Neural progenitor cell (in vitro differentiated cells): Measurements from ENCODE around the gene RNF224. TPM values are rescaled to one million over a fixed set of nuclear protein-coding genes. Genes with fewer than 3 reads are reported as not detected.

ENCODE experiments used
- DNase-seq: peaks from one replicate; pipeline ENCODE4 v3.0.0-alpha.2; 2016; ENCODE audit warnings: low spot score
- H2AFZ ChIP-seq: fragments of 200-600 bp; sonication (generic); replicated peaks from 2 replicates; pipeline ENCODE4 v1.6.1; 2016; ENCODE audit warnings: antibody characterized with exemption
- H3F3A ChIP-seq: fragments of 200-600 bp; sonication (generic); 2 replicates; pipeline ENCODE4 v1.6.1; 2016; ENCODE audit warnings: antibody characterized with exemption, low read depth
- H3K27ac ChIP-seq: fragments of 200-600 bp; sonication (generic); 2 replicates; pipeline ENCODE4 v1.5.1; 2016; ENCODE audit warnings: mild to moderate bottlenecking
- H3K27me3 ChIP-seq: fragments of 200-600 bp; sonication (generic); 2 replicates; pipeline ENCODE4 v1.6.1; 2016; ENCODE audit warnings: mild to moderate bottlenecking, moderate library complexity
- H3K36me3 ChIP-seq: fragments of 200-600 bp; sonication (generic); 2 replicates; pipeline ENCODE4 v1.5.1; 2016
- H3K4me1 ChIP-seq: fragments of 200-600 bp; sonication (generic); 2 replicates; pipeline ENCODE4 v1.6.1; 2016; ENCODE audit warnings: mixed run types
- H3K4me2 ChIP-seq: fragments of 200-600 bp; sonication (generic); 2 replicates; pipeline ENCODE4 v1.6.1; 2016
- H3K4me3 ChIP-seq: fragments of 200-600 bp; sonication (generic); 2 replicates; pipeline ENCODE4 v1.5.1; 2016
- H3K79me2 ChIP-seq: fragments of 200-600 bp; sonication (generic); 2 replicates; pipeline ENCODE4 v1.6.1; 2016; ENCODE audit warnings: low read depth
- H3K9ac ChIP-seq: fragments of 200-600 bp; sonication (generic); 2 replicates; pipeline ENCODE4 v1.6.1; 2016
- H3K9me3 ChIP-seq: fragments of 200-600 bp; sonication (generic); 2 replicates; pipeline ENCODE4 v1.5.1; 2016; ENCODE audit warnings: low read depth
- H4K20me1 ChIP-seq: fragments of 200-600 bp; sonication (generic); 2 replicates; pipeline ENCODE4 v1.6.1; 2016; ENCODE audit warnings: low read depth
- H3K27ac Mint-ChIP-seq: 3 replicates; pipeline ENCODE4 v1.8.0; 2021; ENCODE audit warnings: mixed read lengths
- H3K27me3 Mint-ChIP-seq: 2 replicates; pipeline ENCODE4 v1.8.0; 2022; ENCODE audit warnings: low read depth, mild to moderate bottlenecking, inconsistent platforms, moderate library complexity, mixed read lengths; ENCODE audit not compliant: insufficient read depth
- H3K36me3 Mint-ChIP-seq: 3 replicates; pipeline ENCODE4 v1.8.0; 2021; ENCODE audit warnings: mixed read lengths
- H3K4me1 Mint-ChIP-seq: 3 replicates; pipeline ENCODE4 v1.8.0; 2021; ENCODE audit warnings: mixed read lengths
- H3K4me3 Mint-ChIP-seq: 3 replicates; pipeline ENCODE4 v1.8.0; 2021; ENCODE audit warnings: mild to moderate bottlenecking, moderate library complexity, mixed read lengths
- H3K9me3 Mint-ChIP-seq: 3 replicates; pipeline ENCODE4 v1.8.0; 2020; ENCODE audit warnings: mixed read lengths
- EZH2 ChIP-seq: fragments of 200-600 bp; sonication (generic); IDR thresholded peaks from 2 replicates; pipeline ENCODE4 v1.6.1; 2017; ENCODE audit warnings: antibody characterized with exemption, mild to moderate bottlenecking, moderate library complexity
- EZH2phosphoT487 ChIP-seq: fragments of 200-600 bp; sonication (generic); IDR thresholded peaks from 2 replicates; pipeline ENCODE4 v1.6.1; 2017; ENCODE audit warnings: antibody characterized with exemption
- total RNA-seq: library from RNA; depleted of rRNA; stranded (reverse); fragments of >200 nt; gene quantifications from 2 replicates; pipeline ENCODE4 v1.2.3, GENCODE V29; 2015; ENCODE audit warnings: low replicate concordance
- TF ChIP-seq, protein P1 (sequence below): fragments of 200-600 bp; sonication (generic); IDR thresholded peaks from 2 replicates; pipeline ENCODE4 v1.5.1; 2017; ENCODE audit warnings: antibody characterized with exemption, mild to moderate bottlenecking

Gene RNF224
- total RNA-seq, 1 donor from 2014 or later = not detected

DNA sequence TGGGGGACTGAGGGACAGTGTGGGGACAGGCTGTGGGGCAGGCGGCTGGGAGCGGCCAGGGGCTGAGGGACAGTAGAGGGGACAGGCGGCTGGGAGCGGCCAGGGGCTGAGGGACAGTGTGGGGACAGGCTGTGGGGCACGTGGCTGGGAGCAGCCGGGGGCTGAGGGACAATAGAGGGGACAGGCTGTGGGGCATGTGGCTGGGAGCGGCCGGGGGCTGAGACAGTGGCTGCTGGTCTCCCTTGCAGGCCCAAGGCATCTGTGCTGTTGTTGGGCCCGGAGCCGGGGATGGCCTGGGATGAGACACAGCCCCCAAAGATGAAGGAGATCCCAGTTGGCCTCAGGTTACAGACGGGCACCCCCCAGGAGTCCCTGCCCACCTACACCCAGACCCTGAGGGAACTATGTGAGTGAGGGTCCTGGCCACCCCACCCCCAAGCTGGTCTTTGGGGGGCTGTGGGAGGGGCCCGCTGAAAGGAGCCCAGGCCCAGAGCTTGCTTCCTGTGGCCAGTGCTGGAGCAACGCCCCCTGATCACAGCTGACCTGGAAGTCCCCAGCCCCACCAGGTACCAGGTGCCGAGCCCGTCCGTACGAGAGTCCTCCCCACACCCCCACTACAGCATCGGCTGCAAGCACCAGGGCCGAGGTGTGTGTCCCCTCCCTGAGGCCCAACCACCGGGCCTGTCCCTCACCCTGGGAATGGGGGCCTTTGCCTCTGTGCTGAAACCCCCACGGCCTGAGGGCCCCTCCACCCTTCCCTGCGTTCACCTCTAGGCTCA, 24.4 kb downstream of the RNF224 start:
- peaks cover 6% of the 10 kb centered on the region for H3K27me3 ChIP-seq
- H2AFZ ChIP-seq = no peak overlapping the region
- no peak overlapping the region for H3K9ac ChIP-seq
- H3K9me3 Mint-ChIP-seq = no peaks in the 10 kb centered on the region
- H3K4me3 Mint-ChIP-seq = no peak overlapping the region
- H3F3A ChIP-seq = peaks cover 10% of the 10 kb centered on the region
- H3K27me3 Mint-ChIP-seq = peaks cover 3% of the 10 kb centered on the region
- H3K9me3 ChIP-seq = no peaks in the 10 kb centered on the region
- no peak overlapping the region for H3K4me2 ChIP-seq
- H3K4me1 Mint-ChIP-seq = peaks cover 37% of the 10 kb centered on the region
- DNase-seq = no peak
- no peak overlapping the region for H3K4me3 ChIP-seq
- peaks cover 16% of the 10 kb centered on the region for H4K20me1 ChIP-seq
- H3K4me1 ChIP-seq = peaks cover 31% of the 10 kb centered on the region
- no peaks in the 10 kb centered on the region for H3K36me3 ChIP-seq
- H3K27ac Mint-ChIP-seq = peak overlapping the region; percentile 84
- no peak for TF ChIP-seq EZH2
- TF ChIP-seq EZH2phosphoT487 = no peak
- TF ChIP-seq, protein P1, sequence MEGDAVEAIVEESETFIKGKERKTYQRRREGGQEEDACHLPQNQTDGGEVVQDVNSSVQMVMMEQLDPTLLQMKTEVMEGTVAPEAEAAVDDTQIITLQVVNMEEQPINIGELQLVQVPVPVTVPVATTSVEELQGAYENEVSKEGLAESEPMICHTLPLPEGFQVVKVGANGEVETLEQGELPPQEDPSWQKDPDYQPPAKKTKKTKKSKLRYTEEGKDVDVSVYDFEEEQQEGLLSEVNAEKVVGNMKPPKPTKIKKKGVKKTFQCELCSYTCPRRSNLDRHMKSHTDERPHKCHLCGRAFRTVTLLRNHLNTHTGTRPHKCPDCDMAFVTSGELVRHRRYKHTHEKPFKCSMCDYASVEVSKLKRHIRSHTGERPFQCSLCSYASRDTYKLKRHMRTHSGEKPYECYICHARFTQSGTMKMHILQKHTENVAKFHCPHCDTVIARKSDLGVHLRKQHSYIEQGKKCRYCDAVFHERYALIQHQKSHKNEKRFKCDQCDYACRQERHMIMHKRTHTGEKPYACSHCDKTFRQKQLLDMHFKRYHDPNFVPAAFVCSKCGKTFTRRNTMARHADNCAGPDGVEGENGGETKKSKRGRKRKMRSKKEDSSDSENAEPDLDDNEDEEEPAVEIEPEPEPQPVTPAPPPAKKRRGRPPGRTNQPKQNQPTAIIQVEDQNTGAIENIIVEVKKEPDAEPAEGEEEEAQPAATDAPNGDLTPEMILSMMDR = no peak
- H3K36me3 Mint-ChIP-seq = no peaks in the 10 kb centered on the region
- no peak overlapping the region for H3K27ac ChIP-seq
- peaks cover 14% of the 10 kb centered on the region for H3K79me2 ChIP-seq

DNA sequence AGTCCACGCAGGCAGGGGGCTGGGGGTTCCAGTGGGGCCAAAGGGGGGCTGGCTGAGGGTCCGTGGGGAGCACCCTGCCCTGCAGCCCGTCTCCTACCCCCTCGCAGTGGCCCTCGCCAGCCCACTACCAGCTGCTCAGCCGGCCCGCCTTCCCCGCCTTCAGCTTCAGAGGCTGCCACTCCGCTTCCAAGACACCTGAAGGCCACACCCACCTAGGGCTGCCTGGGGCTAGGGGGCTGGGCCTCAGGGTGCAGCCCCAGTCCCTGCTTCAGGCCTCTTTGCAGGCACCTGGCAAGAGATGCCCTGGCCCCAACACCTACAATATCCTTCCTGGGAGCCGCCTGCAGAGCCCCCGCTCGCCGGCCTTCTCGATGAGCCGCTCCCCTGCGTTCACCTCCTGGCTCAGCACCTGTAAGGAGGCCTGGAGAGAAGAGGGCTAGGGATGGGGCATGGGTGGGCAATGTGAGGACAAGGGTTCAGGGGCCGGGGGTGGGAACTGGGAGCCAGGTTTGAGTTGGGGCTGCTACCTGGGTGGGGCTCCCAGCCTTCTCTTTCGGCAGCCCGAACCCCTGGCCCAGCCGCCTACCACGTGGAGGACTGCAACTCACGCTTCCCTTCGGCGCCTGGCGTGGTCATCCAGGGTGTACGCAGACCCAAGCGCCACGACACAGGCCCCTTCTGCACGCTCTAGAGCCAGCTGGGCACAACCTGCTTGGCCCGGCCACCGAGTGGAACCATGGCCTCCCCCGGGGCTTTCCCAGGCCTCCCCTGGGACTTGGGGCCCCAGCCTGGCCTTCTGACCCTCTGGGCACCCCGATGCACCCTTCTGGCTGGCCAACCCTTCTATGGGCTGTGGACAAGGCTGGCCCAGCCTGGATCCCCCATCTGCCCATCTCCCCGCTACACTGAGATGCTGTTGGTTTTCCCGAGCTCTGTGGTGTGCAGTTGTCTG, 25.5 kb downstream of the RNF224 start:
- H3F3A ChIP-seq = peaks cover 10% of the 10 kb centered on the region
- H3K9me3 ChIP-seq = no peaks in the 10 kb centered on the region
- peak overlapping the region; percentile 95 for H3K4me3 Mint-ChIP-seq
- H3K4me3 ChIP-seq = no peak overlapping the region
- H3K9me3 Mint-ChIP-seq = no peaks in the 10 kb centered on the region
- peak overlapping the region; percentile 66 for H3K27ac Mint-ChIP-seq
- no peak overlapping the region for H3K27ac ChIP-seq
- H4K20me1 ChIP-seq = peaks cover 19% of the 10 kb centered on the region
- H3K27me3 Mint-ChIP-seq = peaks cover 7% of the 10 kb centered on the region
- peaks cover 20% of the 10 kb centered on the region for H3K79me2 ChIP-seq
- no peak overlapping the region for H2AFZ ChIP-seq
- peaks cover 6% of the 10 kb centered on the region for H3K27me3 ChIP-seq
- H3K36me3 Mint-ChIP-seq = peaks cover 2% of the 10 kb centered on the region
- no peaks in the 10 kb centered on the region for H3K36me3 ChIP-seq
- peak; percentile 43 for DNase-seq
- H3K4me1 Mint-ChIP-seq = peaks cover 28% of the 10 kb centered on the region
- TF ChIP-seq, protein P1 = no peak
- TF ChIP-seq EZH2phosphoT487 (no peak), EZH2 (no peak)
- peak overlapping the region; percentile 49 for H3K4me2 ChIP-seq
- H3K4me1 ChIP-seq = peaks cover 31% of the 10 kb centered on the region
- no peak overlapping the region for H3K9ac ChIP-seq

DNA sequence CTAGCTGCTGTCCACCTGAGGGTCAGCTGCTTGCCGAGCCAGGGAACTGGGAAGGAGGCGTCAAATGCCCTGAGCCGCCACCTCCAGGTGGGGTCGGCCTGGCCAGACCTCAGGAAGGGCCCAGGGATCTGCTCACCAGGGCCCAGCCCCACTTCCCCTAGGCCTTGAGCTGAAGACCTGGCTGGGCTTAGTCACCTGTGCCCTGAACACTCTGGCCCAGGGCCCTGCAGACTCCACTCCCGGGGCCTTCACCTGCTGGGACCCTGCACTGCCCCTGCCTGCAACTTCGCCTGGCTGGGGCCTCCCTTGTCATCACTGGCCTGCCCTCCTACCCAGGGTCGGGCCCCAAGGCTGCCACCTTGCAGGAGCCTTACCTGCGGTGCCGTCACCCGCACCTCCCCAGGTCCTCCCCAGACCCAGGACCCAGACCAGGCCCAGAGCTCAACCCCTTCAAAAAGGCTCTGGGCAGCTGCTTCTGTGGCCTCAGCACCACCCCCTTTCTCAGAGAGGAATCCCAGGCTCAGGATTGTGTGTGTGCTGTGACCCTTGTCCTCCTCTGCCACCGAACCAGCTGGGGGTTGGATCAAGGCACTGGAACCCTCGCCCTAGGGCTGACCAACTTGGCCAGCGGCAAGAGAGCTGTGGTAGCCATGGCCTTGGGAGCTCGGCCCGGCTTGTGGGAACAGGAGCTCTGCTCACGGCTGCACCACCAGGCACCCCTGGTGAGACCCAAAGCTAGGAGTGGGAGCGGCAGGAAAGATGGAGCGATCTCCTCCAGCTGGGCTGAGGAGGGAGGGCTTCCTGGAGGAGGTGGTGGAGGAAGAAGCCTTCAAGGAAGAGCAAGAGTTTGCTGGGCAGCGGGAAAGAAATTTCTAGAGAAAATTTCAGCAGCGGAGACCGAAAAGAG, 26.7 kb downstream of the RNF224 start:
- Histone ChIP-seq H3K36me3 (no peaks in the 10 kb centered on the region), H3K4me2 (peak overlapping the region; percentile 100), H3K27me3 (peaks cover 6% of the 10 kb centered on the region), H3K27ac (no peak overlapping the region), H2AFZ (peak overlapping the region; percentile 53), H4K20me1 (peaks cover 19% of the 10 kb centered on the region), H3F3A (peaks cover 10% of the 10 kb centered on the region), H3K4me3 (peak overlapping the region; percentile 99), H3K9ac (no peak overlapping the region), H3K4me1 (peaks cover 31% of the 10 kb centered on the region), H3K79me2 (peaks cover 20% of the 10 kb centered on the region), H3K9me3 (no peaks in the 10 kb centered on the region)
- Mint-ChIP-seq H3K36me3 (peaks cover 5% of the 10 kb centered on the region), H3K27ac (peak overlapping the region; percentile 99), H3K4me3 (peak overlapping the region; percentile 95), H3K4me1 (peaks cover 28% of the 10 kb centered on the region), H3K27me3 (peaks cover 7% of the 10 kb centered on the region), H3K9me3 (no peaks in the 10 kb centered on the region)
- peak; percentile 65 for DNase-seq
- TF ChIP-seq EZH2phosphoT487 (no peak), EZH2 (no peak)
- TF ChIP-seq, protein P1 = no peak
